ENCODE data around the gene CACUL1. TPM values are rescaled to one million over a fixed set of nuclear protein-coding genes. Genes with fewer than 3 reads are reported as not detected.

Gene CACUL1
- total RNA-seq, 1 experiment from 2014 or later: 67.5 TPM

DNA sequence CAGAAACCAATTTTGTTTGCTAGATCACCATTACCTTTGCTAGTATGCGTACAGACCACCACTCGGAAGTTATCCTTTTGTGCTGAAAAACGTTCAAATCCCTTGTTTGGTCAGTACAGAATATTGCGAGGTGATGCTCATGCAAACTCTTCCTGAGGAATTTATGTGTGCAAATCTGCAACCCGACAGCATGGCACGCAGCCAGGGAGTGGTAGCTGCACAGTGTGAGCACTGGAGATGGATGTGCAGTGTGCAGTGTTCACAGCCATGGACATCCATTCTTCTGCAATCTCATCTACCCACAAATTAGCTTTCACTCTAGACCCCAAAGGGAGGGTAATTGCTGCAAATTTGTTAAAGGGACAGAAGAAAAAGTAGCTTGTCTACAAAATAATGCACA lies 72.2 kb downstream of the CACUL1 start:
- RAD21 ChIA-PET (ENCODE audit: low non-redundant PET in 1 of 2, low total read pairs in 2 of 2, uncharacterized antibody in 2 of 2, unreplicated experiment in 2 of 2): no interaction called here
- POLR2A ChIA-PET: no interaction called here

More for the DNA sequence above, 72.2 kb downstream of the CACUL1 start:
- CTCF ChIA-PET: no interaction called here
- ATAC-seq (no peak), DNase-seq (ENCODE audit: low read depth, low spot score) (no peak)
- no peaks in the 10 kb centered on the region for H3K9me3 ChIP-seq (ENCODE audit: control insufficient read depth in 1 of 2, insufficient read depth in 1 of 2, low read depth in 1 of 2, low read length in 2 of 2)
- no peaks in the 10 kb centered on the region for H4K20me1 ChIP-seq (ENCODE audit: insufficient read depth)
- no peaks in the 10 kb centered on the region for H3K9me2 ChIP-seq (ENCODE audit: insufficient read depth)
- no peaks in the 10 kb centered on the region for H3K4me1 ChIP-seq (ENCODE audit: control insufficient read depth in 1 of 2, insufficient read depth in 2 of 2, low read length in 2 of 2)
- no TSS peak for BruUV-seq (replicated peaks)
- no peaks in the 10 kb centered on the region for H3K79me2 ChIP-seq (ENCODE audit: insufficient read depth, low read length)
- H3K27me3 ChIP-seq (ENCODE audit: insufficient read depth, low read length): no peaks in the 10 kb centered on the region
- peaks cover 5 to 15% of the 10 kb centered on the region in 2 experiments; a peak in 3 of 4 replicates for H3K36me3 ChIP-seq (ENCODE audit: control insufficient read depth in 1 of 2, insufficient read depth in 2 of 2, low read length in 2 of 2)
- H3K4me2 ChIP-seq (ENCODE audit: low read length): no peak overlapping the region
- no peak overlapping the region for H3K9ac ChIP-seq (ENCODE audit: low read length)
- no peak overlapping the region for H3K4me3 ChIP-seq (replicated peaks in 1 of 2; ENCODE audit: low read depth in 1 of 2, low read length in 2 of 2)
- no peak overlapping the region for H2AFZ ChIP-seq (ENCODE audit: low read depth, low read length, poor library complexity, severe bottlenecking)
- intact Hi-C loops (cut with micrococcal nuclease): no loop called here
- no peak overlapping the region for H3K27ac ChIP-seq (ENCODE audit: low read depth, low read length)
- TF ChIP-seq, protein P1, sequence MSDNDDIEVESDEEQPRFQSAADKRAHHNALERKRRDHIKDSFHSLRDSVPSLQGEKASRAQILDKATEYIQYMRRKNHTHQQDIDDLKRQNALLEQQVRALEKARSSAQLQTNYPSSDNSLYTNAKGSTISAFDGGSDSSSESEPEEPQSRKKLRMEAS (IDR thresholded peaks at IDR 0.05): no peak
- no peak for TF ChIP-seq SIN3A (IDR thresholded peaks at IDR 0.05; ENCODE audit: low read depth)
- no peak for TF ChIP-seq FOSL1 (IDR thresholded peaks at IDR 0.05; ENCODE audit: low read depth)
- TF ChIP-seq, protein P2, sequence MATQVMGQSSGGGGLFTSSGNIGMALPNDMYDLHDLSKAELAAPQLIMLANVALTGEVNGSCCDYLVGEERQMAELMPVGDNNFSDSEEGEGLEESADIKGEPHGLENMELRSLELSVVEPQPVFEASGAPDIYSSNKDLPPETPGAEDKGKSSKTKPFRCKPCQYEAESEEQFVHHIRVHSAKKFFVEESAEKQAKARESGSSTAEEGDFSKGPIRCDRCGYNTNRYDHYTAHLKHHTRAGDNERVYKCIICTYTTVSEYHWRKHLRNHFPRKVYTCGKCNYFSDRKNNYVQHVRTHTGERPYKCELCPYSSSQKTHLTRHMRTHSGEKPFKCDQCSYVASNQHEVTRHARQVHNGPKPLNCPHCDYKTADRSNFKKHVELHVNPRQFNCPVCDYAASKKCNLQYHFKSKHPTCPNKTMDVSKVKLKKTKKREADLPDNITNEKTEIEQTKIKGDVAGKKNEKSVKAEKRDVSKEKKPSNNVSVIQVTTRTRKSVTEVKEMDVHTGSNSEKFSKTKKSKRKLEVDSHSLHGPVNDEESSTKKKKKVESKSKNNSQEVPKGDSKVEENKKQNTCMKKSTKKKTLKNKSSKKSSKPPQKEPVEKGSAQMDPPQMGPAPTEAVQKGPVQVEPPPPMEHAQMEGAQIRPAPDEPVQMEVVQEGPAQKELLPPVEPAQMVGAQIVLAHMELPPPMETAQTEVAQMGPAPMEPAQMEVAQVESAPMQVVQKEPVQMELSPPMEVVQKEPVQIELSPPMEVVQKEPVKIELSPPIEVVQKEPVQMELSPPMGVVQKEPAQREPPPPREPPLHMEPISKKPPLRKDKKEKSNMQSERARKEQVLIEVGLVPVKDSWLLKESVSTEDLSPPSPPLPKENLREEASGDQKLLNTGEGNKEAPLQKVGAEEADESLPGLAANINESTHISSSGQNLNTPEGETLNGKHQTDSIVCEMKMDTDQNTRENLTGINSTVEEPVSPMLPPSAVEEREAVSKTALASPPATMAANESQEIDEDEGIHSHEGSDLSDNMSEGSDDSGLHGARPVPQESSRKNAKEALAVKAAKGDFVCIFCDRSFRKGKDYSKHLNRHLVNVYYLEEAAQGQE (IDR thresholded peaks at IDR 0.05; ENCODE audit: low read depth): no peak
- TF ChIP-seq EGR1 (IDR thresholded peaks at IDR 0.05; ENCODE audit: low read depth): no peak
- no peak for TF ChIP-seq RAD21 (IDR thresholded peaks at IDR 0.05; ENCODE audit: low read depth)
- TF ChIP-seq SP1 (IDR thresholded peaks at IDR 0.05; ENCODE audit: low read depth): no peak
- no peak for TF ChIP-seq POLR2A (IDR thresholded peaks at IDR 0.05; ENCODE audit: borderline replicate concordance, extremely low read depth, insufficient read depth, insufficient read length)
- TF ChIP-seq SRF (IDR thresholded peaks at IDR 0.05; ENCODE audit: low read depth): no peak
- TF ChIP-seq ZFX (IDR thresholded peaks at IDR 0.05): no peak
- TF ChIP-seq CBX3 (IDR thresholded peaks at IDR 0.05; ENCODE audit: low read depth): no peak
- no peak for TF ChIP-seq EZH2phosphoT487 (IDR thresholded peaks at IDR 0.05; ENCODE audit: borderline replicate concordance)
- no peak for TF ChIP-seq CEBPB (IDR thresholded peaks at IDR 0.05; ENCODE audit: low read depth)
- no peak for TF ChIP-seq JUND (IDR thresholded peaks at IDR 0.05)
- TF ChIP-seq, protein P3, sequence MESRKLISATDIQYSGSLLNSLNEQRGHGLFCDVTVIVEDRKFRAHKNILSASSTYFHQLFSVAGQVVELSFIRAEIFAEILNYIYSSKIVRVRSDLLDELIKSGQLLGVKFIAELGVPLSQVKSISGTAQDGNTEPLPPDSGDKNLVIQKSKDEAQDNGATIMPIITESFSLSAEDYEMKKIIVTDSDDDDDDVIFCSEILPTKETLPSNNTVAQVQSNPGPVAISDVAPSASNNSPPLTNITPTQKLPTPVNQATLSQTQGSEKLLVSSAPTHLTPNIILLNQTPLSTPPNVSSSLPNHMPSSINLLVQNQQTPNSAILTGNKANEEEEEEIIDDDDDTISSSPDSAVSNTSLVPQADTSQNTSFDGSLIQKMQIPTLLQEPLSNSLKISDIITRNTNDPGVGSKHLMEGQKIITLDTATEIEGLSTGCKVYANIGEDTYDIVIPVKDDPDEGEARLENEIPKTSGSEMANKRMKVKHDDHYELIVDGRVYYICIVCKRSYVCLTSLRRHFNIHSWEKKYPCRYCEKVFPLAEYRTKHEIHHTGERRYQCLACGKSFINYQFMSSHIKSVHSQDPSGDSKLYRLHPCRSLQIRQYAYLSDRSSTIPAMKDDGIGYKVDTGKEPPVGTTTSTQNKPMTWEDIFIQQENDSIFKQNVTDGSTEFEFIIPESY (IDR thresholded peaks at IDR 0.05; ENCODE audit: extremely low read depth, insufficient replicate concordance, low read length): no peak
- TF ChIP-seq TCF7L2 (IDR thresholded peaks at IDR 0.05; ENCODE audit: borderline replicate concordance, extremely low read depth, insufficient read depth, insufficient read length): no peak
- no peak for TF ChIP-seq EZH2 (IDR thresholded peaks at IDR 0.05)
- TF ChIP-seq YY1 (IDR thresholded peaks at IDR 0.05; ENCODE audit: extremely low read depth, insufficient replicate concordance, low read depth, low read length): no peak
- TF ChIP-seq ZNF274 (IDR thresholded peaks at IDR 0.05; ENCODE audit: low read depth, low read length): no peak

Data from HCT116 (cell line).